Endothelial cell (in vitro differentiated cells): ENCODE measurements around the gene CUL3. TPM values are rescaled to one million over a fixed set of nuclear protein-coding genes. Genes with fewer than 3 reads are reported as not detected.

Experiments used
- DNase-seq: peaks from one replicate; pipeline ENCODE4 v3.0.0; 2021; ENCODE audit warnings: low spot score
- H3K27ac Mint-ChIP-seq: one replicate; pipeline ENCODE4 v1.8.0; 2021; ENCODE audit warnings: mixed read lengths, inconsistent platforms; ENCODE audit not compliant: unreplicated experiment
- H3K27me3 Mint-ChIP-seq: one replicate; pipeline ENCODE4 v1.8.0; 2021; ENCODE audit warnings: mild to moderate bottlenecking, moderate library complexity, mixed read lengths, inconsistent platforms; ENCODE audit not compliant: unreplicated experiment
- H3K36me3 Mint-ChIP-seq: one replicate; pipeline ENCODE4 v1.8.0; 2021; ENCODE audit warnings: mild to moderate bottlenecking, low read depth, mixed read lengths, inconsistent platforms; ENCODE audit not compliant: unreplicated experiment
- H3K4me1 Mint-ChIP-seq: one replicate; pipeline ENCODE4 v1.8.0; 2021; ENCODE audit warnings: mild to moderate bottlenecking, mixed read lengths, inconsistent platforms; ENCODE audit not compliant: unreplicated experiment
- H3K4me3 Mint-ChIP-seq: one replicate; pipeline ENCODE4 v1.8.0; 2021; ENCODE audit warnings: mild to moderate bottlenecking, mixed read lengths, inconsistent platforms; ENCODE audit not compliant: unreplicated experiment
- H3K9me3 Mint-ChIP-seq: one replicate; pipeline ENCODE4 v1.8.0; 2021; ENCODE audit warnings: mixed read lengths, inconsistent platforms; ENCODE audit not compliant: unreplicated experiment
- CTCF ChIP-seq: fragments of 200-600 bp; sonication (generic); IDR thresholded peaks from one replicate; pipeline ENCODE4 v1.5.0; 2021; ENCODE audit warnings: antibody characterized with exemption; ENCODE audit not compliant: unreplicated experiment
- total RNA-seq: library from RNA; stranded (reverse); fragmentation: NEBNext Ultra II Directional; extraction: Animal tissue kit (Norgen Biotek cat#: 25700); gene quantifications from one replicate; pipeline ENCODE4 v1.2.1, GENCODE V29; 2021; ENCODE audit not compliant: unreplicated experiment

The CUL3 gene
- total RNA-seq, 1 donor from 2014 or later = 138 TPM

DNA sequence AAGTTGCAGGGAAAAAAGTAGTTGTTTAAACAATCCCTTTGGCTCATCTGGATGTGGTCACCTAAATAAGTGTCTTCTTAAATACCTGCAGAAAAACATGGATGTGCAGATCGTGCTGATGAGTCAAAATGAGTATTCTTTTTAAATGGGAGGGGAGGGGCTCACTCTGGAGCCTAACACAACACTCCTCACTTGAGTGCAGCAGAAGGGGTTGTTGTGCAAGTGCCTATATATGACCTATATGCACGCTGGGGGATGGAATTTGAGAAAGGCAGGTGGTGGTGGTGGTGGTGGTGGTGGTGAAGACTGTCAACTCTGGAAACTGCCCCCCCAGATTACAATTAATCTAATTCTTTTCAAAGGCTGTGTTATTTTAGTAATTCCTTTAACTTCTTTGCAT, 105.3 kb downstream of the CUL3 start:
- peaks cover 3% of the 10 kb centered on the region for H3K27me3 Mint-ChIP-seq

DNA sequence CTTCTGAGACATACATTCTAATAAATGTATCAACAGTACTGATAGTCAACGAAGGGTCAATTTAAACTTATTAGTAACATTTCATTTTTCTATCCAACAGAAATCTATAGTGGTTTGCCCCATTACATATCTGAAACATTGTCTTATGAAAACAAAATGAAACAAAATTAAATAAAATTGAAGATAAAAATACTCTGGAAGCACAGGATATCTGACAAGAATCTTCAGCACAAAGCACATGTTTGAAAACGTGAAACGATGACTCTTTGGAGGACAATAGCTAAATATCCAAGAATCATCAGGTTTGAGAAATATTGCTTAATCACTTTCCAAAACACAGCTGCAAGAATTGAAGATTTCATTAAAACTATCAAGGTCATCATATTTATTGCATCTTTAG, 112.3 kb downstream of the CUL3 start:
- DNase-seq = no peak
- Mint-ChIP-seq H3K9me3 (no peaks in the 10 kb centered on the region), H3K27ac (no peak overlapping the region), H3K36me3 (peaks cover 26% of the 10 kb centered on the region), H3K4me3 (no peak overlapping the region), H3K4me1 (no peaks in the 10 kb centered on the region), H3K27me3 (no peaks in the 10 kb centered on the region)
- TF ChIP-seq CTCF = no peak

More for the DNA sequence above, 105.3 kb downstream of the CUL3 start:
- Mint-ChIP-seq H3K4me3 (no peak overlapping the region), H3K4me1 (peaks cover 3% of the 10 kb centered on the region), H3K9me3 (no peaks in the 10 kb centered on the region), H3K27ac (no peak overlapping the region), H3K36me3 (peaks cover 29% of the 10 kb centered on the region)
- TF ChIP-seq CTCF = no peak
- no peak for DNase-seq

GRCh38 chr2:224472137-224472536, 113.0 kb downstream of the CUL3 start:
- Mint-ChIP-seq H3K27me3 (no peaks in the 10 kb centered on the region), H3K9me3 (no peaks in the 10 kb centered on the region), H3K4me3 (no peak overlapping the region), H3K4me1 (no peaks in the 10 kb centered on the region), H3K27ac (no peak overlapping the region), H3K36me3 (peaks cover 20% of the 10 kb centered on the region)
- no peak for DNase-seq
- TF ChIP-seq CTCF = no peak

- DNase-seq = no peak
- Mint-ChIP-seq H3K36me3 (peaks cover 4% of the 10 kb centered on the region), H3K9me3 (no peaks in the 10 kb centered on the region), H3K27ac (no peak overlapping the region), H3K4me1 (no peaks in the 10 kb centered on the region), H3K27me3 (peaks cover 2% of the 10 kb centered on the region), H3K4me3 (no peak overlapping the region)
- no peak for TF ChIP-seq CTCF
Measured at GRCh38 chr2:224469374-224469964, 115.7 kb downstream of the CUL3 start.

- H3K36me3 Mint-ChIP-seq = peaks cover 4% of the 10 kb centered on the region
- no peak overlapping the region for H3K4me3 Mint-ChIP-seq
- no peak for TF ChIP-seq CTCF
- H3K27ac Mint-ChIP-seq = no peak overlapping the region
- DNase-seq = no peak
- H3K4me1 Mint-ChIP-seq = no peaks in the 10 kb centered on the region
- no peaks in the 10 kb centered on the region for H3K9me3 Mint-ChIP-seq
- peaks cover 2% of the 10 kb centered on the region for H3K27me3 Mint-ChIP-seq
Measured at GRCh38 chr2:224466304-224466895, 118.8 kb downstream of the CUL3 start.
